Neural cell (in vitro differentiated cells): Measurements from ENCODE around the gene FKBP2. TPM values are rescaled to one million over a fixed set of nuclear protein-coding genes. Genes with fewer than 3 reads are reported as not detected.

ENCODE experiments used
- H2AFZ ChIP-seq: fragments of 200-600, 300-800 bp; sonication (generic), shearing (Covaris generic); 2 replicates; pipeline ENCODE4 v1.6.0; 2014; ENCODE audit warnings: low read depth, mild to moderate bottlenecking, antibody characterized with exemption, low read length, moderate library complexity
- H3F3A ChIP-seq: fragments of 200-600 bp; shearing (Covaris generic); 2 replicates; pipeline ENCODE4 v1.6.1; 2016; ENCODE audit warnings: mild to moderate bottlenecking, moderate library complexity, mixed read lengths, antibody characterized with exemption, low read length; ENCODE audit not compliant: insufficient read depth, poor library complexity, severe bottlenecking
- H3K27ac ChIP-seq: fragments of 200-600, 300-800 bp; sonication (generic), shearing (Covaris generic); 2 replicates; pipeline ENCODE4 v1.5.1; 2014; ENCODE audit warnings: mild to moderate bottlenecking, low read length, moderate library complexity
- H3K27me3 ChIP-seq: fragments of 300-800, 200-600 bp; sonication (generic), shearing (Covaris generic); 2 replicates; pipeline ENCODE4 v1.6.0; 2014; ENCODE audit warnings: mild to moderate bottlenecking, low read depth, low read length, moderate library complexity; ENCODE audit not compliant: insufficient read depth
- H3K36me3 ChIP-seq: fragments of 300-800, 200-600 bp; sonication (generic), shearing (Covaris generic); 2 replicates; pipeline ENCODE4 v1.5.1; 2014; ENCODE audit warnings: mild to moderate bottlenecking, antibody characterized with exemption, low read length, moderate library complexity; ENCODE audit not compliant: insufficient read depth
- H3K4me2 ChIP-seq: fragments of 300-800, 200-600 bp; sonication (generic), shearing (Covaris generic); 2 replicates; pipeline ENCODE4 v1.6.0; 2014; ENCODE audit warnings: mild to moderate bottlenecking, low read length
- H3K4me3 ChIP-seq: fragments of 300-800, 200-600 bp; sonication (generic), shearing (Covaris generic); 2 replicates; pipeline ENCODE4 v1.5.1; 2014; ENCODE audit warnings: mild to moderate bottlenecking, low read length, moderate library complexity
- H3K79me2 ChIP-seq: fragments of 200-600 bp; shearing (Covaris generic); replicated peaks from 2 replicates; pipeline ENCODE4 v1.6.0; 2014; ENCODE audit warnings: mild to moderate bottlenecking, low read length, moderate library complexity; ENCODE audit not compliant: insufficient read depth
- H3K9ac ChIP-seq: fragments of 300-800, 200-600 bp; sonication (generic), shearing (Covaris generic); 2 replicates; pipeline ENCODE4 v1.6.1; 2016; ENCODE audit warnings: mild to moderate bottlenecking, low read length, mixed read lengths
- H3K9me2 ChIP-seq: fragments of 200-600 bp; shearing (Covaris generic); 2 replicates; pipeline ENCODE4 v1.6.1; 2016; ENCODE audit warnings: mild to moderate bottlenecking, low read length, mixed read lengths; ENCODE audit not compliant: insufficient read depth
- H3K9me3 ChIP-seq: fragments of 200-600, 300-800 bp; sonication (generic), shearing (Covaris generic); 2 replicates; pipeline ENCODE4 v1.6.1; 2016; ENCODE audit warnings: mild to moderate bottlenecking, mixed run types, low read length, moderate library complexity, mixed read lengths
- H4K20me1 ChIP-seq: fragments of 200-600 bp; shearing (Covaris generic); 2 replicates; pipeline ENCODE4 v1.6.1; 2016; ENCODE audit warnings: mild to moderate bottlenecking, mixed run types; ENCODE audit not compliant: insufficient read depth
- CTCF ChIP-seq: fragments of 450-650 bp; IDR thresholded peaks from 2 replicates; pipeline ENCODE4 v1.5.1; 2014; ENCODE audit warnings: antibody characterized with exemption, mild to moderate bottlenecking, moderate library complexity; ENCODE audit not compliant: poor library complexity, severe bottlenecking
- EP300 ChIP-seq: fragments of 450-650 bp; conservative IDR thresholded peaks from 2 replicates; pipeline ENCODE4 v1.6.1; 2014; ENCODE audit warnings: antibody characterized with exemption, mild to moderate bottlenecking, moderate library complexity; ENCODE audit not compliant: poor library complexity, severe bottlenecking
- EZH2 ChIP-seq: fragments of 200-600, 300-800 bp; shearing (Covaris generic), sonication (generic); IDR thresholded peaks from 2 replicates; pipeline ENCODE4 v1.6.1; 2014; ENCODE audit warnings: antibody characterized with exemption, low read length, borderline replicate concordance, mild to moderate bottlenecking; ENCODE audit not compliant: insufficient read depth, poor library complexity, severe bottlenecking
- MXI1 ChIP-seq: fragments of 450-650 bp; conservative IDR thresholded peaks from 2 replicates; pipeline ENCODE4 v1.6.1; 2014; ENCODE audit warnings: antibody characterized with exemption, mild to moderate bottlenecking; ENCODE audit not compliant: poor library complexity, severe bottlenecking
- POLR2AphosphoS5 ChIP-seq: IDR thresholded peaks from 2 replicates; pipeline ENCODE4 v1.6.1; 2012
- RAD21 ChIP-seq: fragments of 450-650 bp; conservative IDR thresholded peaks from 2 replicates; pipeline ENCODE4 v1.6.1; 2014; ENCODE audit warnings: antibody characterized with exemption, mild to moderate bottlenecking, moderate library complexity
- REST ChIP-seq: IDR thresholded peaks from 2 replicates; pipeline ENCODE4 v1.6.1; 2012; ENCODE audit warnings: borderline replicate concordance
- SMC3 ChIP-seq: fragments of 450-650 bp; conservative IDR thresholded peaks from 2 replicates; pipeline ENCODE4 v1.6.1; 2014; ENCODE audit warnings: antibody characterized with exemption, mild to moderate bottlenecking, moderate library complexity; ENCODE audit not compliant: poor library complexity
- TAF1 ChIP-seq: IDR thresholded peaks from 2 replicates; pipeline ENCODE4 v1.6.1; 2012; ENCODE audit warnings: low read depth
- polyA plus RNA-seq: library from polyadenylated mRNA; depleted of rRNA; stranded (reverse); fragments of >200 nt; gene quantifications from 2 replicates; pipeline ENCODE4 v1.2.3, GENCODE V29; 2014

FKBP2 gene
- polyA plus RNA-seq, 1 donor from 2014 or later = 47.4 TPM

DNA sequence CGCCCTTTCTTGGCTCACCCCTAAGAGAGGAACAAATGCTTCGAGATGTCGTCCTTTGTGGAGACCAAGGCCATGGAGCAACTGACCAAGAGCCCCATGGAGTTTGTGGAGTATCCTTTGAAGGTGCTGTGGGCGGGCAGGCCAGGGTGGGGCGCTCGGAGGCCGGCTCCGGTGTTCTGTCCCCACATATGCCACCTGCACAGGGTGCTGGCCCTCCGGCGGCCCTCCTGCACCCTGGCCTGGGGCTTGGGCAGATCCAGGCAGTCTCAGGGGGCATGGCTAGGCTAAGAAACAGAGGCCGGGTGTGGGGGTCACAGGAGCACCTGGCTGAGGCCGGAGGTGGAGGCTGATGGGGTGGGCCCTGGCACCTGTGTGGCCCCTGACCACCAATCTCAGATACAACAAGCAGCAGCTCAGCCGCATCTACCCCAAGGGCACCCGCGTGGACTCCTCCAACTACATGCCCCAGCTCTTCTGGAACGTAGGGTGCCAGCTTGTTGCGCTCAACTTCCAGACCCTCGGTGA, 20.7 kb downstream of the FKBP2 start:
- no peaks in the 10 kb centered on the region for H3K9me2 ChIP-seq
- no peaks in the 10 kb centered on the region for H3K9me3 ChIP-seq
- H3K9ac ChIP-seq = no peak overlapping the region
- H4K20me1 ChIP-seq = no peaks in the 10 kb centered on the region
- H3F3A ChIP-seq = no peaks in the 10 kb centered on the region
- no peak overlapping the region for H3K27ac ChIP-seq
- no peak overlapping the region for H3K4me3 ChIP-seq
- no peak overlapping the region for H2AFZ ChIP-seq
- no peaks in the 10 kb centered on the region for H3K27me3 ChIP-seq
- no peaks in the 10 kb centered on the region for H3K79me2 ChIP-seq
- no peak overlapping the region for H3K4me2 ChIP-seq
- no peaks in the 10 kb centered on the region for H3K36me3 ChIP-seq
- TF ChIP-seq REST = no peak
- TF ChIP-seq MXI1 = no peak
- no peak for TF ChIP-seq EP300
- TF ChIP-seq POLR2AphosphoS5 = no peak
- no peak for TF ChIP-seq CTCF
- no peak for TF ChIP-seq EZH2
- TF ChIP-seq TAF1 = no peak
- no peak for TF ChIP-seq RAD21
- no peak for TF ChIP-seq SMC3

DNA sequence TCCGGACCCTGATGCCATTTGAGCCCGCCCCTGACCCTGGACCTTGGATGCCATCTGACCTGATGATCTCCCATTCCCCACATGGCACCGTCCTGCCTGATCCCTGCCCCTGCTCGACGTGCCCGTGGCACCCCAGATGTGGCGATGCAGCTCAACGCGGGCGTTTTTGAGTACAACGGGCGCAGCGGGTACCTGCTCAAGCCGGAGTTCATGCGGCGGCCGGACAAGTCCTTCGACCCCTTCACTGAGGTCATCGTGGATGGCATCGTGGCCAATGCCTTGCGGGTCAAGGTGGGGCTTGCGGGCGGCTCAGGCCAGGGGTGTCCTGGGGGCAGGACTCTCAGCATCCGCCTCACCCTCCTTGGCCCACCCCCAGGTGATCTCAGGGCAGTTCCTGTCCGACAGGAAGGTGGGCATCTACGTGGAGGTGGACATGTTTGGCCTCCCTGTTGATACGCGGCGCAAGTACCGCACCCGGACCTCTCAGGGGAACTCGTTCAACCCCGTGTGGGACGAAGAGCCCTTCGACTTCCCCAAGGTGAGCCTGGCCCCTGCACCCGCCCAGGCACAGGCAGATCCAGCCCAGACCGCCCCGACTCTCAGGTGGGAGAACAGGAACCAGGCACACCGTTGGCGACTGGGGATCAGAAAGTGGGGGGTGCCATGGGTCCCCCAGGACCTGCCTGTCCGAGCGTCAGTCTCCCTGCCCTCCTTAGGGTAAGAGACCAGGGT, 21.5 kb downstream of the FKBP2 start:
- no peaks in the 10 kb centered on the region for H3K36me3 ChIP-seq
- H3K4me2 ChIP-seq = no peak overlapping the region
- H2AFZ ChIP-seq = no peak overlapping the region
- H3K27me3 ChIP-seq = no peaks in the 10 kb centered on the region
- H4K20me1 ChIP-seq = no peaks in the 10 kb centered on the region
- no peaks in the 10 kb centered on the region for H3F3A ChIP-seq
- H3K79me2 ChIP-seq = no peaks in the 10 kb centered on the region
- no peak overlapping the region for H3K9ac ChIP-seq
- TF ChIP-seq EP300 = no peak
- no peak for TF ChIP-seq REST
- TF ChIP-seq CTCF = no peak
- no peak for TF ChIP-seq POLR2AphosphoS5
- no peak for TF ChIP-seq MXI1
- no peak for TF ChIP-seq TAF1
- no peak for TF ChIP-seq SMC3
- no peak for TF ChIP-seq EZH2
- no peak for TF ChIP-seq RAD21
- H3K9me2 ChIP-seq = no peaks in the 10 kb centered on the region
- H3K27ac ChIP-seq = no peak overlapping the region
- H3K4me3 ChIP-seq = no peak overlapping the region
- H3K9me3 ChIP-seq = no peaks in the 10 kb centered on the region
